GM10266 (cell line): ENCODE data around the gene RIPK4.
"Not testable (repeated sequence)": the region's sequence is repeated elsewhere in the genome, so short reads cannot be mapped to it uniquely, and the experiment has no call there.

Source experiments
- DNase-seq: peaks from one replicate; pipeline ENCODE4 v3.0.0; 2012; ENCODE audit errors: extremely low spot score
- TF ChIP-seq, protein P1 (sequence below): IDR thresholded peaks from 2 replicates; pipeline ENCODE4 v1.5.1; 2012; ENCODE audit warnings: mild to moderate bottlenecking, low read depth; ENCODE audit not compliant: control insufficient read depth, insufficient read depth; ENCODE audit errors: missing control alignments

The RIPK4 gene

DNA sequence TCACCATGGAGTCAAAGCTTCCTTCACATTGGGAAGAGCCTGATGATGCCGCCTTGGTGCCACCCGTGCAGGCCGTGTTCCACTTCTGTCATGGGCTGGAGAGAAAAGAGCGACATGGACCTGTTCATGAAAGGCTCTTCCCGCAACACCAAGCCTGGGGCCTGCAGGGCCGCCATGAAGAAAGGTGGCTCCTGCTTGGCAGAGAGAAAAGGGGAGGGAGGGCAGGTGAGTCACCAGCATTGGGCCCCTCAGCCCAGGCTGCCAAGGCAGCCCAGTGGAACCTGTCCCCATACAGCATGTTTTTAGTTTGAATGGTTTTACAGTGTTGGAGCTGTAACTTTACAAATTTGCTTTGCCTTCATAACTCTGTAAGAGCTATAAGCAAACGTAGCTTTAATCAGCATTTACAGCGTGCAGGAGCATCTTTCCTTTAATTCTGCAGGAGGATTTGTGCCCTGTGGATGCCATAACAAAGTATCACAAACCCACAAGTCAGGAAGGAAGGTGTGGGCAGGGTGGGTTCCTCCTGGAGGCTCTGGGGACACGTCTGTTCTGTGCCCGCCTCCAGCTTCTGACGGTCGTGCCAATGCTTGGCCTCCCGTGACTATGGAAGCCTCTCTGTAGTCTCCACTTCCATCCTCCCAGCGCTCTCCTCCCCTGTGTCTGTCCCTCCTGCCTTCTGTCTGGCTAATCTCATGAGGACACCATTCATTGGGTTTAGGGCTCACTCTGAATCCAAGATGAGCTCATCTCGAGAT, 49.1 kb downstream of the RIPK4 start:
- DNase-seq = no peak
- TF ChIP-seq, protein P1, sequence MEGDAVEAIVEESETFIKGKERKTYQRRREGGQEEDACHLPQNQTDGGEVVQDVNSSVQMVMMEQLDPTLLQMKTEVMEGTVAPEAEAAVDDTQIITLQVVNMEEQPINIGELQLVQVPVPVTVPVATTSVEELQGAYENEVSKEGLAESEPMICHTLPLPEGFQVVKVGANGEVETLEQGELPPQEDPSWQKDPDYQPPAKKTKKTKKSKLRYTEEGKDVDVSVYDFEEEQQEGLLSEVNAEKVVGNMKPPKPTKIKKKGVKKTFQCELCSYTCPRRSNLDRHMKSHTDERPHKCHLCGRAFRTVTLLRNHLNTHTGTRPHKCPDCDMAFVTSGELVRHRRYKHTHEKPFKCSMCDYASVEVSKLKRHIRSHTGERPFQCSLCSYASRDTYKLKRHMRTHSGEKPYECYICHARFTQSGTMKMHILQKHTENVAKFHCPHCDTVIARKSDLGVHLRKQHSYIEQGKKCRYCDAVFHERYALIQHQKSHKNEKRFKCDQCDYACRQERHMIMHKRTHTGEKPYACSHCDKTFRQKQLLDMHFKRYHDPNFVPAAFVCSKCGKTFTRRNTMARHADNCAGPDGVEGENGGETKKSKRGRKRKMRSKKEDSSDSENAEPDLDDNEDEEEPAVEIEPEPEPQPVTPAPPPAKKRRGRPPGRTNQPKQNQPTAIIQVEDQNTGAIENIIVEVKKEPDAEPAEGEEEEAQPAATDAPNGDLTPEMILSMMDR = no peak

DNA sequence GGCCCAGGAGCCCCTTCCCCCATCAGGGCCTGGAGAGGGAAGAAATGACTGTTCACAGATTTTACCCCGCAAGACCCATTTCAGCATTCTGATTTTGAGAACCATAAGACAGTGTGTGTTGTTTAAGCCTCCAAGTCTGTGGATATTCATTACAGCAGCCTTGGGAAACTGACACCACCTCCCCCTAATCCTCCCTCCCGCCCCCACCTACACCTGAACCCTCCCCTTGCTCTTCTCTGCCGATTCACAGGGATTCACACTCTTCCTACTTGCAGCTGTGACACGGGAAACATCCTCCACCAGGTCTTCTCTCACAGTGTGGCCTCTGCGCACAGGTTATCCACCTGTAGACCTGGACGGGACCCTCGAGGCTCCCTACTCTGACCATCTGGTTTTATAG, 50.1 kb downstream of the RIPK4 start:
- TF ChIP-seq, protein P1 = no peak
- no peak for DNase-seq

GRCh38 chr21:41715649-41716281, 51.1 kb downstream of the RIPK4 start:
- TF ChIP-seq, protein P1 = no peak

GRCh38 chr21:41714299-41714865, 52.5 kb downstream of the RIPK4 start:
- DNase-seq = not testable (repeated sequence)

More at GRCh38 chr21:41715649-41716281, 51.1 kb downstream of the RIPK4 start:
- DNase-seq = no peak

DNA sequence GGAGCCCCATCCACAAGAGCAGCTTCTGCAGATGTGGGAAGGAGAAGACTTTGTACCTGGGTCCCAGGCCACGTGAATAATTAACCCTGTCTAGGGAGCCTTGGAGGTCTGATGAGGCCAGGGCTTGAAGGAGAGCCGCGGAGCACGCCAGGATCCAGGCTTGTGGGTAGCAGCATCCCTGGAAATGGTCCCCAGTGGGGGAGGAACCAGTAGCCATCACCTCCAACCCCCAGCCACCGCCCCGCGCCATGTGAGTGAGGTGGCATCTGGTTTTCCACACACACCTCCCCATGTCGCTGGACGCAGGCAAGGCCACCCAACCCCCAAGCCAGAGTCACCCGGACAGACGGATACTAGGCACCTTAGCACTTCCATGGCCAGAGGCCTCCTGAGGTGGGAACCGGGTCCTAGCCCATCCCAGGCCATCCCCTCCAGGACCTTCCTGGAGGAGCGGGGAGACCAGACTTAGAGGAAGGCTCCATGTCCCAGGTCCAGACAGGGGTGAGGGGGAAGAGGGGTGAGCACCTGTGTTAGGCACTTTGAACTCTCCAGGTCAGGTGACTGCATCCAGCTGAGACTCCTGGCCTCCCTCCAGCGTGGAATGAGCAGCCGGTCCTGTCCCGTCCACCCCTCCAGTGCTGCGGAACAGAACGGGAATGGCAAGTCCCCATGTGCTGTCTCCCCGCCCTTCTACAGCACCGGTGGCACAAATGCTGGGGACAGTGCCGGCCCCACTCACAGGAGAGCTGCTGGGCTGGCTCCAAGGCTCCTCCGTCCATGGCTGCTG, 53.2 kb downstream of the RIPK4 start:
- TF ChIP-seq, protein P1 = no peak
- no peak for DNase-seq

DNA sequence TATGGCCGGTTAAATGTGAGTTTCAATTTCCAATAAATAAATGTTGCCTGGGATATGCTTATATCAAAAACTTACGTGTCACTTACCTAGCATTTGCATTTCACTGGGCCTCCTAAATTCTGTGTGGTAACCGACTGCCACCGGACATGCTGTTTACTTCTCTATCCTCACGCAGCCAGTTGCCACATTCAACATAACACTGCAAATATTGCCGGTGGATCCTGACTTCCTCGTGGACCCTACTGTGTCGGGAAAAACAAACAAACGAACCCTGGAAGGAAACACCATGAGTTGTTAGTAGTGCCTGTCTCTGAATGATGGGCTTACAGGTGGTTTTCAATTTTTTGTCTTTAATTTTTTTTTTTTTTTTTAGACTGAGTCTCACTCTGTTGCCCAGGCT, 54.1 kb downstream of the RIPK4 start:
- TF ChIP-seq, protein P1 = no peak

DNA sequence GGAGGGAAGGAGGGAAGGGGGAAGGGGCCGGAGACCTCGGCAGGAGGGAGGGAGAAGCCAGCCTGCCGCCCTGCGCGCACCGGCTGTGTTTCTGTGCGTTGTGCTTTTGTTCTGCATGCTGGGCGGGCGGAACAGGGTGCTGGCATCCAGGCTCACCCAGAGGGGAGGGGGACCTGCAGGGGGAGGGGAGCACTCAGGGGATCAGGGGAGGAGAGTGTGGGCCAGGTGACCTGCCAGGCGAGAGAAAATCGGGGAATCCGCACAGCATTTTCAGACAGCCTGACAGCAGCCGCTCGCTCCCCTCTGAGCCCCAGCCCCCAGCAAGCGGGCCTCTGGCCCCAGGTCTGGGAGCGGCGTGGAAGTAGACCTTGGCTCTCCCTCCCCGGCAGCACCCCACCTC, 54.7 kb downstream of the RIPK4 start:
- DNase-seq = no peak
- TF ChIP-seq, protein P1 = no peak

More for the DNA sequence above, 54.1 kb downstream of the RIPK4 start:
- no peak for DNase-seq
